COLO668 (cell line): Measurements from ENCODE around the gene RABEP2.
"Not testable (repeated sequence)": the region's sequence is repeated elsewhere in the genome, so short reads cannot be mapped to it uniquely, and the experiment has no call there.

Source experiments
- DNase-seq: peaks from one replicate; lab custom pipeline; 2025; ENCODE audit not compliant: unreplicated experiment; lab: John Stamatoyannopoulos, UW

The RABEP2 gene

GRCh38 chr16:28880589-28880915 is 44.5 kb downstream of the RABEP2 start:
- DNase-seq: no peak

- peak; percentile 94 for DNase-seq
Observed at GRCh38 chr16:28879841-28880588, 45.0 kb downstream of the RABEP2 start.

GRCh38 chr16:28879261-28879840 is 45.7 kb downstream of the RABEP2 start:
- no peak for DNase-seq

- no peak for DNase-seq
Observed at GRCh38 chr16:28878083-28878926, 46.7 kb downstream of the RABEP2 start, which contains the start of gene ATP2A1. ATP2A1 (plus strand) TSS chr16:28878488; CDS start chr16:28878672, 184 bp downstream.

GRCh38 chr16:28877655-28878000 is 47.4 kb downstream of the RABEP2 start:
- no peak for DNase-seq

GRCh38 chr16:28876973-28877654 is 47.9 kb downstream of the RABEP2 start:
- no peak for DNase-seq

GRCh38 chr16:28876019-28876659 is 48.9 kb downstream of the RABEP2 start:
- no peak for DNase-seq

GRCh38 chr16:28875134-28876018 is 49.7 kb downstream of the RABEP2 start:
- DNase-seq: no peak

- no peak for DNase-seq
Observed at GRCh38 chr16:28874406-28874805, 50.6 kb downstream of the RABEP2 start.

- DNase-seq: peak; percentile 26
Observed at GRCh38 chr16:28873543-28874201, 51.4 kb downstream of the RABEP2 start.

GRCh38 chr16:28872952-28873351 is 52.1 kb downstream of the RABEP2 start:
- no peak for DNase-seq

- DNase-seq: no peak
Observed at GRCh38 chr16:28869201-28869600, 55.8 kb downstream of the RABEP2 start.

GRCh38 chr16:28867646-28868045 is 57.4 kb downstream of the RABEP2 start:
- not testable (repeated sequence) for DNase-seq

- DNase-seq: no peak
Observed at GRCh38 chr16:28867241-28867640, 57.8 kb downstream of the RABEP2 start.

GRCh38 chr16:28866454-28866804 is 58.6 kb downstream of the RABEP2 start:
- no peak for DNase-seq

- DNase-seq: no peak
Observed at GRCh38 chr16:28865722-28866453, 59.1 kb downstream of the RABEP2 start.

- no peak for DNase-seq
Observed at GRCh38 chr16:28865001-28865688, 59.9 kb downstream of the RABEP2 start.
